Omental fat pad (tissue), 4 donors: ENCODE results near the gene NLGN1. TPM values are rescaled to one million over a fixed set of nuclear protein-coding genes. Genes with fewer than 3 reads are reported as not detected.

Experiments used
- ATAC-seq: fragments of 150-250 bp; one replicate; pipeline ENCODE4 v1.9.1; 2016; ENCODE audit warnings: mild to moderate bottlenecking, moderate library complexity; ENCODE audit not compliant: low FRiP score
- DNase-seq: peaks from one replicate; pipeline ENCODE4 v3.0.0-alpha.2; 2019; ENCODE audit warnings: low spot score
- CTCF ChIP-seq, 3 donors: fragments of 450-650 bp; IDR thresholded peaks; one replicate each; pipeline ENCODE4 v1.5.1; 2016 to 2017; ENCODE audit warnings: antibody characterized with exemption in 3 of 3, mild to moderate bottlenecking in 3 of 3, moderate library complexity in 2 of 3
- total RNA-seq, 4 donors: library from RNA; depleted of rRNA; stranded (reverse); fragments of >200 nt; gene quantifications; one replicate each; pipeline ENCODE4 v1.1.0, GENCODE V29; 2016

NLGN1 gene
- total RNA-seq, 4 donors from 2014 or later = 5.3 to 17.4 (median 12.5) TPM

GRCh38 chr3:174315225-174315624 is 917.7 kb downstream of the NLGN1 start:
- no peak for DNase-seq
- TF ChIP-seq CTCF (IDR thresholded peaks at IDR 0.05) = no peak
- ATAC-seq = no peak

GRCh38 chr3:174317005-174317404 is 919.5 kb downstream of the NLGN1 start:
- no peak for TF ChIP-seq CTCF (IDR thresholded peaks at IDR 0.05)
- ATAC-seq = no peak

GRCh38 chr3:174318181-174318580 is 920.6 kb downstream of the NLGN1 start:
- TF ChIP-seq CTCF (IDR thresholded peaks at IDR 0.05) = no peak
- no peak for DNase-seq
- ATAC-seq = no peak

More at GRCh38 chr3:174317005-174317404, 919.5 kb downstream of the NLGN1 start:
- no peak for DNase-seq

- no peak for TF ChIP-seq CTCF (IDR thresholded peaks at IDR 0.05)
- ATAC-seq = no peak
- DNase-seq = no peak
These were observed 924.0 kb downstream of the NLGN1 start for GRCh38 chr3:174321548-174321947.

- no peak for TF ChIP-seq CTCF (IDR thresholded peaks at IDR 0.05)
- ATAC-seq = no peak
These were observed 925.2 kb downstream of the NLGN1 start for GRCh38 chr3:174322789-174323188.

GRCh38 chr3:174325171-174325570 is 927.6 kb downstream of the NLGN1 start:
- DNase-seq (no peak), ATAC-seq (no peak)
- no peak for TF ChIP-seq CTCF (IDR thresholded peaks at IDR 0.05)

More at GRCh38 chr3:174322789-174323188, 925.2 kb downstream of the NLGN1 start:
- no peak for DNase-seq

GRCh38 chr3:174325834-174326700 is 928.5 kb downstream of the NLGN1 start:
- TF ChIP-seq CTCF (IDR thresholded peaks at IDR 0.05) = no peak
- ATAC-seq = no peak
- DNase-seq = no peak
